HG03439 (cell line): Measurements from ENCODE around the gene RAP1GDS1.

Experiments
- ATAC-seq: cut with Tn5 transposase; IDR thresholded peaks from one replicate; pipeline ENCODE4 v1.9.1; 2021; ENCODE audit warnings: mild to moderate bottlenecking, moderate library complexity; ENCODE audit not compliant: unreplicated experiment

RAP1GDS1 gene, protein sequence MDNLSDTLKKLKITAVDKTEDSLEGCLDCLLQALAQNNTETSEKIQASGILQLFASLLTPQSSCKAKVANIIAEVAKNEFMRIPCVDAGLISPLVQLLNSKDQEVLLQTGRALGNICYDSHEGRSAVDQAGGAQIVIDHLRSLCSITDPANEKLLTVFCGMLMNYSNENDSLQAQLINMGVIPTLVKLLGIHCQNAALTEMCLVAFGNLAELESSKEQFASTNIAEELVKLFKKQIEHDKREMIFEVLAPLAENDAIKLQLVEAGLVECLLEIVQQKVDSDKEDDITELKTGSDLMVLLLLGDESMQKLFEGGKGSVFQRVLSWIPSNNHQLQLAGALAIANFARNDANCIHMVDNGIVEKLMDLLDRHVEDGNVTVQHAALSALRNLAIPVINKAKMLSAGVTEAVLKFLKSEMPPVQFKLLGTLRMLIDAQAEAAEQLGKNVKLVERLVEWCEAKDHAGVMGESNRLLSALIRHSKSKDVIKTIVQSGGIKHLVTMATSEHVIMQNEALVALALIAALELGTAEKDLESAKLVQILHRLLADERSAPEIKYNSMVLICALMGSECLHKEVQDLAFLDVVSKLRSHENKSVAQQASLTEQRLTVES

DNA sequence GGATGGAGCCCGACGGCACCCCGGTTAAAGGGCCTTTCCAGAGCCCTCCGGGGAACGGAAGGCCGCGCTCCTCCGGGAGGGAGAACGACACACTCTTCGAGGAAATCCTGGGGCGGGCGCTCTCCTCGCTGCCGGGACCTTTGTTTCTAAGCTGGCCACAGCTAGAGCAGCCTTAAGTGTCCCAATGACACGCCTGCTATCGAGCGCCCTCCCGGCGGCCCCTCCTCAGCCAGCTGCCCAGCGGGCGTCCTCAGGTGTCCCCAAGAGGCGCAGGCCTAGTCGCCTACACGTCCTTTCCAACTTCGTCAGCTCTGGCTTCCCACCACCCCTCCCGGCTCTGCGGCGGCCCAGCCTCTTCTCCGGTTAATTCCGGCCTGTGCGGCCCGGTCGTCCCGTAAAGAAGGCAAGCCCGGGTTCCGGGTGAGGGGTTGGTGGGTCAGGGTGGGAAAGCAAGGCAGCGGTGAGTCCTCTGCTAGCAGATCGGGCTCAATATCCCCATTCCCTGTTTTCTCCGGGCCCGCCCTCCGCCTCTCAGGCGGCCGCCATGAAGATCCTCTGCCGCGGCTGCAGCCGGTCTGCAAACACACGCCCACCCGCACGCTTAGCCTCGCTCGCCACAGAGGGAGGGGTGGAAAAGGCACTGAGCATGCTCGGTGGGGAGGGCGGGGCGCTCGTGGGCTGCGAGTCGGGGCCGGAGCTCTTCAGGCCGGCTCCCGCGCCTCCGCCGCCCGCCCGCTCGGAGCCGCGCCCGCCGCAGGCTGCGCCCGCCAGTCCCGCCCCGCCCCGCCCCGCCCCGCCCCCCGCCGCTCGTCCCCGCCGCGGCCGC, at the start of gene RAP1GDS1:
RAP1GDS1 (plus strand) TSS at position 806 of the 826 bp plus-strand sequence. CDS start 182 bp downstream, outside the sequence.
- ATAC-seq = peak; percentile 89

DNA sequence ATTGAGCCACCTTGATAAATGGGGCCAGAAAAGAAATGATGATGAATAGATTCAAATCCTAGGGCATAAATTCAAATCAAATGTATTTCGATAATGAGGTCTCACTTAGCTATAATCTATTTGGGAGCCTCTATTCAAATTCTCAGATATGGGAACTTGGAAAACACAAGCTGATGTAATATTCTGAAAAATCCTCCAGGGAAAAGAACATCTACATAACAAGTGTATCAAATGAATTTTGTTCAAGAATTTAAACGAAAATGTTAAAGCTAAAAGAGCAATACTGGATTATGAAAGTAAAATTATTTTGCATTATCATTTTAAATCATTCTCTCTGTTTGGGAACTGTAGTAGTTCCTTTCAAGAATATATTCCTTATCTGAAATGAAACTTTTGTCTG, 38.9 kb upstream of the RAP1GDS1 start:
- no peak for ATAC-seq

DNA sequence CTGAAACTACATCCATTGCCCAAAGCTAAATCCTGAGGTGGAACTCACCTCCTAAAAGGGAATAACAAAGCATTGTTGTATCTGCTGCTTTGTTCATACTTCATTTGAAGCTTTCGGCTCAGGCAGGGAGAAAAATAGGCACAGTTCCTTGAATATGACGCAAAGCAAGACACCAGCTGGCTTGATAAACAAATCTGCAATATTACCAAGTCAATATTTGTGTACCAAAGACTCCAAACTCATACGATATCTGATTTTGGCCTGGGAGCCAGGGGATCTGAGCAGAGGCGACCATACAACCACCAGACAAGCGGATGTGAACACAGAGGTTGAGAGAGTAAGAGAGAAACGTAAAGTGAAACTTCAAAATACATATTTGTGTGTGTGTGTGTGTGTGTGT, 34.8 kb upstream of the RAP1GDS1 start:
- no peak for ATAC-seq

DNA sequence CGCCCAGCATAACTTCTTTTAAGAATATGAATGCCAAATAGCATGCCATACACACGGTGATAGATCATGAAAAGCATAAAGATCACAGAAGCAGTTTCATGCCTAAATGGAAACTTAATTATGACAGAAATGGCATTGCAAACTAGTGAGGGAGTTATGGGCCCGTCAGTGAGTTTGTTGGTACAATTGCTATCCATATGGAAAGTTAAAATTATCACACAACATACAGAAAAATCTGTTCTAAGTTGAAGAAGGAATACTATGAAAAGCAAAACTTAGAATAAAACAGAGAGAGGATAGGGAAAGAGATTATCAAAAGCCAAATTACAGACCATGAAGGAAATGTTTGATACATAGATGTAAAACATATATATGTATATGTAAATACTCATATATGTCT, 30.2 kb upstream of the RAP1GDS1 start:
- no peak for ATAC-seq

DNA sequence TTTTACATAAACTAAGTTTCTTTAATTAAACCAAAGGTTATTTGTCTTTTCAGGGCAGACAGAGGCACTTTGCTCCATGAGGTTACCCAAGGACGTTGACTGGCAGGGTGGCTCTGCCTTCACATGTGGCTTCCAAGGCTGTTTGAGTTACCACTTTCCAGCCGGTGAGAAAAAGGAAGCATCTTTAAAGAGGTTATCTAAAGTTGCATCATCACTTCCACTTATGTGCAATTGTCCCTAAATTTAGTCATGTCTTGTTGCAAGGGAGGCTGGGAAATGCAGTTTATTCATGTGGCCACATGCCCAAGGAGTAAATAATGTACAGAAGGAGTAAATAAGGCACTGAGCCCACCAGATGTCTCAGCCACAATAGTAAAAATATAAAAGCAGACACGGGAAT, 29.0 kb upstream of the RAP1GDS1 start:
- ATAC-seq = no peak

DNA sequence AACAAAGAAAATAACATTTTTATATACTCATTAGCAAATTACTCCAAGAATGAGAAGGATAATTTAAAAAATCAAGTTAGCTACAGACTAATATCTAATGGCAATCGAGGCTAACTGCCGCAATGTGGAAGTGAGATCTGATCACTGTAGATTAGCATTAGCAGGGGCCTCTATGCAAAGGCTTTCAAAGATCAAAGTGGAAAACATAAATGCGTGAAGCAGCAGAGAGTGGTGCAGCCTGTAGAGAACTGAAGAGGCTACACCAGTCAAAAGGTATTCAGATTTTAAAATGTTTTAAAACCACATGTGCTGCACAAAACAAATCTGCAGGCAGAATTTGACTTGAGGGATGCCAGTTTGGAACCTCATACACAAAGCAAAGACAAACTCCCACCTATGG, 24.0 kb upstream of the RAP1GDS1 start:
- no peak for ATAC-seq

DNA sequence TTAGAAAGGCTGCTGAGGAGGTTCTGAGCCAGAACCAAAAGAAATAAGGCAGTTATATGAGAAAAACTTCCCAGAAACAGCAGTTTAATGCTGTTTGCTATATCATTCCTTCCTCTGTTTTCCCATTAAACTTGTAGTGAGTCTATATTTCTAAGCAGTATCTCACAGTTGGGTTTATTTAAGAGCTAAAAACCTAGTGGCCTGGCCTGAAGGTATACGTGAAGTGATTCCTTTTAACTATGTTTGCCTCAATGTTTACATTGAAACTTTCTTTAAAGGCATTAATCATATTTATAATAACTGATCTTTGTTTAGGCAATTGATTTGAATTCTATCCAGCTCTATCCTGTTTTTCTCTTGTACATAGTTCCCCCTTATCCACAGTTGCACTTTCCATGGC, 19.1 kb upstream of the RAP1GDS1 start:
- ATAC-seq = no peak

DNA sequence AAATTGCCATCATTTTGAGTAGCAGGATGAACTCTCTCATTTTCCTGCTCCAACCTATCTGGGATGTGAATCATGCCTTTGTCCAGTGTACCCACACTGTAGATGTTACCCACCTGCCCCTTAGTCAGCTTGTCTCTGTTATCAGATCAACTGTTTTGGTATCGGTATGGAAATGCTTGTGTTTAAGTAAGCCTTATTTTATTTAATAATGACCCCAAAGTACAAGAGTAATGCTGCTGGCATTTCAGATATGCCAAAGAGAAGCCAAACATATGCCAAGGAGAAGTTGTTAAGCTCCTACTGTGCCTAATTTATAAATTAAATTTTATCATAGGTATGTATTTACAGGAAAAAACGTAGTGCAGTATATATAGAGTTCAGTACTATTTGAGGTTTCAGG, 18.6 kb upstream of the RAP1GDS1 start:
- ATAC-seq = no peak

DNA sequence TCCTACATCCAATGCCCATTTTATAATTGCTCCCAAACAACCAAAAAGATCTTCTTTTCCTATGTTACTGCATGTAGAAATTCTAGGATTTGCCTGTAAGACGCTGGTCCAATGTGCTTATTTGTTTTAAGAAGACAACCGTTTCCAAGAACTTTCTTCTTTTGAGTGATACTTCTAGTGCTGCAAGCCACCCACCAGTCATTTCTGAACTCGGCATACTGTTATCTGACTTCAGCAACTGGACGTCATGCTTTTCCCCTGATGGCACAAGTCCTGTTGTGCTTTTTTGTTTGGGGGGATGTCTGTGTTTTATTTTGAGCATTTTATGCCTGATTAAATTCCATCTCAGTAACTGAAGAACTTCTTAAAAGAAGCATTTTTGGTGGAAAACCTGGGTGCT, 16.0 kb upstream of the RAP1GDS1 start:
- ATAC-seq = no peak

DNA sequence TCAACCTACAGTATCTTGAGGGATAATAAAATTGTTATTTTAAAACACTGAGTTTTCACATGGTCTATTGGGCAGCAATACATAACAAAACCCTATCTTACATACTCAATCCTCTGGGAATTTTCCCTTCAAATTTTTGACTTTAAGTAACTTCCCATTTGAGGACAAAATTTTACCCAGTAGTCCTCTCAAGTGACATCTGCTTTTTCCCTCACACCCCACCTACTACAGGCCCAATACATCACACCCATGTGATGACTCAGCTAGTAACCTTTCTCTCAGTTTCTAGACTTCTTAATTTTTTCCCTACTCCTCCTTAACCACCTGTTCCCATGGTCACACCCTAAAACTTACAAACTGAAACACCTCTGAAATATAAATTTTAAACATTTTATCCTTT, 12.2 kb upstream of the RAP1GDS1 start:
- ATAC-seq = no peak

DNA sequence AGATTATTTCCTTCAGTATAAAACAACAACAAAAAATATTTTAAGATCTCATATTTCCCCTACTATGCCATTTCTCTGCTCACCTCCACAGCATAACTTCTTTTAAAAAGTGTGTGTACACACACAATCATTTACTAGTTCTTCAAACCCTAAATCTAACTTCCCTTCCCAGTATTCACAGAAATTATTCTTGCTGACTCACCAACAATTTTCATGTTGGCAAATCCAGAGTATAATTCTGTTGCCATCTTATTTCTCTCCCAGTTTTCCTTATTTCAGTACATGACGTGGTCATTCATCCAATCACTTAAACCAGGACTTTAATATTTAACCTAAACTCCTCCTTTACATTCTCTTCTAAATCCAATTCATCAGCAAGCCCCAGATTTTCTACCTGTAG, 11.4 kb upstream of the RAP1GDS1 start:
- ATAC-seq = no peak

DNA sequence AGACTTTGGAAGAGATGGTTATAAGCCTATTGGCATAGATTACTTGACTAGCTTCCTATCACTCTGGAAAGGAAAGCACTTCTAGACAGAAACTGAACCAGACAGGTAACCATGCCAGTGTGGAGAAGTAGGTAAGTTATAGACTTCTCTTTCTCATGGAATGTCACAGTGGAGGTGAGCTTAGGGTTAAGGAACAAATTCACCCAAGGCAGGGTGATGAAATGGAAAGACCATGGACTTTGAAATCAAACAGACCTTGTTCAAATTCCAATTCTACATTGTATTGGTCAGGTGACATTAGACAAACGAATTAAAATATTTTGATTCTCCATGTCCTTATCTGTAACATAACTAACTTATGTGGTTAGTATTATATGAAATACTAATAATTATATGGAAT, 7.7 kb upstream of the RAP1GDS1 start:
- no peak for ATAC-seq

DNA sequence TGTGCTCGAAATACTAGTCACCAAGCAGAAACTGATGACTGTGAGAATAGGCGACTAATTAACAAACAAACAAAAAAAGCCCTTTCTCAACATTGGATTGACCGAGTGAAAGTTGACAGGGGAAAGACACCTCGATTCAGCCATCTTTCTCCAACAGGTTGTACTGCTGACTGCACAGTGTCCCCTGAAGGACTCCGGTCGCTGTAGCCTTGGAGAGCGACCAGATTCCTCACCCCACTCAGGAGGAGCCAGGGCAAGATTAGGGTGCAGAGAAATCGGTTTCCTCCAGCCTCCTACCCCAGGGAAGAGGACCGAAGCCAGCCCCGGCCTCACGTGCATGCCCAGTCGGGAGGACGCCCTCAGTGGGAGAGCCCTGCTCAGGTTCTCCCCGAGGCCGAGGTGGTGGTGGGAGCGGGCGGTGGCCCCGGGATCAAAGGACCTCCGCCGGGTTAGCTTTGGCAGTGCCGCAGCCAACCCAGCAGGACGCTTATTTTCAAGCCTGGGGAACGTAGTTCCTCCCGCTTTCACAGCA, 1.1 kb upstream of the RAP1GDS1 start:
- ATAC-seq = peak; percentile 20

DNA sequence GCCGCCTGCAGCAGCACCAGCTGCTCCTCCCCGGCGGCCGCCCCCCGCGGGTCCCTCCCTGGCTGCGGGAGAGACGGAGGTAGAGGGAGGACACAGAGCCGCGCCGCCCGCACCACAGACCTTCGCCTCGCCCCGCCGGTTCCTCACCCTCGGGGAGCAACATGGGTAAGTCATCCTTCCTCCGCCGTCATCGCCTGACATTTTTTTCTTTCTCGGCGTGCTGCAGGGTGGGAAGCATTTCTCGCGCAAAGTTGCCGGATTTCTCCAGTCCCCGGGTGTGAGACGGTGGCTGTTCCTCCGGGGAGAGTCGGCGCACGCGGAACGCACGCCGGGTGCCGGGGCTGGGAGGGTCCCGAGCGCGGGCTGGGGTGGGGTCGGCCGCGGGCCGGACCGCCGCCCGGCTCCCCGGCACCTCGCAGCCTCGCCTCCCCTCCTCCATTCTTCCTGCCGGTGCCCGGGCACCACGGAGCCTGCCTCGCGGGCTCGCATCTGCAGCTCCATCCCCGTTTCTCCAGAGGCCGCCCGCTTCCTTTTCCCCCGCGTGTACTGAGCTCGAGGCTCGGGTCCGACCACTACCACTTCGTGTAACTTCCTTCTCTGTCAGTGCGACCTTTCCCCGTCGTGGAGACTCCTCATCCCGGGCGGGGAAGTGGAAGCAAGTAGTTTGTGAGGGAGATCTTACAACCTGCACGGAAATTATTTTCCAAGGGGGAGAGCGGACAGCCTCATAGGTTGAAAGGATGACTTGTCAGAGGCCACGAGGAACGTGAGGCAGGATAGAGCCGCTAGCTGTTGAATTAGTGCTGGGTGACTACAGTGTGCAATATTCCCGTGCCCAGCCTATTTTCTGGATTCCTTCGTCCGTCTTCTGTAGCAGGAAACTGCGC, 464 bp downstream of the RAP1GDS1 start:
- peak; percentile 17 for ATAC-seq

DNA sequence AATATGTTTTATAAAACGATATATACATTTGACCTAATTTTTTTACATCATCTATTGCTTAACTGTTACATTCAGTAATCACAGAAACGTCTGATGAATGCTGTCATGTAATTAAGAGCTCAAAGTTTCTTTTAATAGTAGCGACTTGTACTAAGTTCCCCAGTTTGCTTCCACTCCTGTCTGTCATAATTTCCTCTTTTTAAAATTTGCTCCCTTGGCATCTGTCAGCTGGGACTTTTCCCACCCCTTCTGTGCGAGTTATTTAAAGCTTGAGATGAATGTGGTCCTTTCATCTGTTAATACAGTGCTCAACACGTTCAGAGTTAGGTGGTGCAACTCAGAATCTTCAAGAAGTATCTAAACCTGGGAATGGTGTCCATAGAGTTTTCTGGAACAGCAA, 1.2 kb downstream of the RAP1GDS1 start:
- ATAC-seq = no peak

DNA sequence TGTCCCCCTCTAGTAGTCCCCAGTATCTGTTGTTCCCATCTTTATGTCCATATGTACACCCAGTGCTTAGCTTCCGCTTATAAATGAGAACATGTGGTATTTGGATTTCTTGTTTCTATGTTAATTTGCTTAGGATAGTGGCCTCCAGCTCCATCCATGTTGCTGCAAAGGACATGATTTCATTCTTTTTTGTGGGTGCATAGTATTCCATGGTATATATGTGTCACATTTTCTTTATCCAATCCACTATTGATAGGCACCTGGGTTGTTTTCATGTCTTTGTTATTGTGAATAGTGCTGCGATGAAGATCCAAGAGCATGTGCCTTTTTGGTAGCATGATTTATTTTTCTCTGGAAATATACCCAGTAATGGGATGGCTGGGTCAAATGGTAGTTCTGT, 6.3 kb downstream of the RAP1GDS1 start:
- ATAC-seq = no peak

DNA sequence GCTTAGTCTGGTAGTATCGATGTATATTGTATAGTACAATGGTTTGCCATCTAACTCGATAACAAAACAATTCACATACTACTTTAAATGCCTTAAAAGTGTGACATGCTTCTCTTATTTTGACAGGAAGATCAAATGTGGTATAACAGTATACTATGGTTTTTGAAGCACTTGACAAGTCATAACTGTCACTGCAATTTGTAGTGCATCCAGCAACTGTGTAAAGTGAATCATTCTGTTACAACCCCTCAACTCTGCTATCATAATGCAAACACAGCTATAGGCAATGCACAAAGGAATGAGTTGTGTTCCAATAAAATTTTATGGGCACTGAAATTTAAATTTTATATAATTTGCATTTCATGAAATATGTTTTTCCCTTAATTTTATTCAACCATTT, 14.0 kb downstream of the RAP1GDS1 start:
- no peak for ATAC-seq

DNA sequence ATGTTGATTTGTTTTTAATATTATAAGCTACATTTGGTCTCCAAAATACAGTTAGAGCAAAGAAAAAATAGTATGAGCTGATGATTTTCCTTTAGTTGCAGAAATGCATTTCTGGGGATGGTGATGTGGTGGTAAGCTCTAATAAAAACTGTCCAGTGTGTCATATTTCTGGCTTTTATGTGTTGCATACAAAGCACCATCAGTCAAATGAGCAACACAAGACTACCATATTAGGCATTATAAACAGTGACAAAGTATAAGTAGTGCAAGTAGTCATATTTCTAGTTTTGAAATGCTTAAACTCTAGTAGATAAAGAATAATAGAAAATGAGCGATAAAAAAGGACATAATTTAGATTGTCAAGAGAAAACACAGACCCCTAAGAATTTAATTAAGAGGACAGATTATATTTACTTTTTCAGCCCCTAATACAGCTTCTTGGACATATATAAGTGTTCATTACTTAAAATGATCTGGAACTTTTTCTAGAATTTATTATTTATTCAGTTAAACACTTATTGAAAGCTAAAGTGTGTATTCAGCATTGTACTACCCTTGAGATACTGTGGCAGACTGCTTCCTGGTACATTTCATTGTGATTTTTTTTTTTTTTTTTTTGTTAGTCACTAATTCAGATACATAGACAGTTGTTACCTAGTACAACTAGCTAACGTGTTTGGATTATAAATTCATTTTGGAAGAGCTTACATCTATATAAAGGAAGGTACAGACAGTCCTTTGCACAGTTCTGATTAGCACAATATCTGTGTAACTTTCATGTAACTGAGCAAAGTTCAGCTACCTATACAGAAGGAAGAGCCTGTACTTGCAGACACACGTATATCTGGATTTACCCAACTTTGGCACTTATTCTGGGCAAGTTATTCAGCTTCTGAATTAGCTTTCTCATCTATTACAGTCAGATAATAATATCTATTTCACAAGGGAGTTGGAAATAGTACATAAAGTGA, 22.3 kb downstream of the RAP1GDS1 start:
- ATAC-seq = no peak

DNA sequence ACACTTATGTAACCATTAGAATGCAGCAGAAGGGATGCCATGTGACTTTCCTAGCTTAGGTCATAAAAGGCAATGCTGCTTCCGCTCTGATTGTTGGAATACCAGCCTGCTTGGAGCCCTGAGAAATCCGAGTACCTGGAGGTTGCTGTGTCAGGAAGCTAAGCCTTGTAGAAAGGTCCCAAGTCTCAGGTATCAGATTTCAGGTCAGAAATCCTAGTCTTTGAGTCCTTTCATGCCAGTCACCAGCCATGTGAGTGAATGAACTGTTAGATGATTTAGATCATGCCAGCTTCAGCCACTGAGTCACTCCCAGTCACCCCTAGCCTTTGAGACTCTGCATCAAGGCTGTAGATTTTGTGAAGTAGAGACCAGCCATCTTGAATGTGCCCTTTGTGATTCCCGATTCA, 23.5 kb downstream of the RAP1GDS1 start:
- ATAC-seq = no peak
